HUES6 (cell line): ENCODE results near the gene KCND3.
A peak's percentile ranks its signal among the peaks of the same experiment; 100 is the strongest.

ENCODE experiments used
- H3K27ac ChIP-seq: 2 replicates; pipeline ENCODE4 v1.7.0; 2013; ENCODE audit warnings: low read depth, mild to moderate bottlenecking, low read length, inconsistent platforms
- H3K27me3 ChIP-seq: 2 replicates; pipeline ENCODE4 v1.6.1; 2013; ENCODE audit warnings: low read length; ENCODE audit not compliant: control insufficient read depth, insufficient read depth
- H3K36me3 ChIP-seq: 2 replicates; pipeline ENCODE4 v1.6.1; 2013; ENCODE audit warnings: low read length; ENCODE audit not compliant: control insufficient read depth, insufficient read depth
- H3K4me1 ChIP-seq: 2 replicates; pipeline ENCODE4 v1.6.1; 2013; ENCODE audit warnings: low read length; ENCODE audit not compliant: control insufficient read depth, insufficient read depth
- H3K4me3 ChIP-seq: 2 replicates; pipeline ENCODE4 v1.5.1; 2013; ENCODE audit warnings: low read depth, low read length
- H3K9ac ChIP-seq: one replicate; pipeline ENCODE4 v1.6.1; 2013; ENCODE audit warnings: mild to moderate bottlenecking, low read length
- H3K9me3 ChIP-seq: 2 replicates; pipeline ENCODE4 v1.6.1; 2013; ENCODE audit warnings: low read depth, low read length; ENCODE audit not compliant: control insufficient read depth, insufficient read depth

KCND3 gene

DNA sequence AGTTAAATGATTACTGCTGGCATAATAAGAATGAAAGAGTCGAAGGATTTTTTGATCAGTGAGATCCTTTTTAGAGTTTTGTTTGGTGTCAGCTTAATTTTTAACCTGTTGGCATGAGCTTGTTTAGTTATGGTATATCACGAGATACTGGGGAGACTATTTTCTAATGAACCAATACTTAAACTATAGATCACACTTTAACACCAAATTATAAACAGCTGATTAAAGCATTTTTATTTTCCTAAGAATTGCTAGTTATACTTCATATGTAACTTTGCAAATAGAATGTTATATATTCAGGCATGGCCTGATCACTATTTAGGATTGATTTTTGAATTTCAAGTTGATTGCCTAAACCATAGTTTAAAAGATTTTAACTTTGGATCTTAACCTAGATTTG lies 227.8 kb downstream of the KCND3 start:
- H3K27me3 ChIP-seq: no peaks in the 10 kb centered on the region
- no peak overlapping the region for H3K9ac ChIP-seq
- H3K4me1 ChIP-seq: peaks cover 5% of the 10 kb centered on the region
- H3K27ac ChIP-seq: no peak overlapping the region
- peaks cover 79% of the 10 kb centered on the region for H3K36me3 ChIP-seq
- H3K4me3 ChIP-seq: no peak overlapping the region
- H3K9me3 ChIP-seq: no peaks in the 10 kb centered on the region

DNA sequence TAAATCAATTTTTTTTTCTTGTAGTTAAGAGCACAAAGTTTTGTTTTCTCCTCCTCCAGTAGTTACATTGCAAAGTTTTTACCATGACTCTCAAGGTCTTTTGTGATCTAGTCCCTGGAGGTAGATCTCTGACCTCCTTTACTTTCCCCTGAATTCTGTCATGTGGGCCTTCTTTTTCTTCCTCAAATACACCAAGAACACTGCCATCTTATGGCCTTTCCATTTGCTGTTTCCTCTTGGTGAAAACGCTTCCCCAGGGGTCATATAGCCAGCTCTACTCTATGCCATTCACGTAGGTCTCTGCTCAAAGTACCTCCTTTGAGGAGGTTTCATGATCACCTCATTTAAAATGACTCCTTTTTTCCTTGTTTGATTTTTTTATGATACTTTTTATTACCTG lies 231.1 kb downstream of the KCND3 start:
- Histone ChIP-seq H3K36me3 (peaks cover 46% of the 10 kb centered on the region), H3K27ac (no peak overlapping the region), H3K4me3 (no peak overlapping the region), H3K9me3 (no peaks in the 10 kb centered on the region), H3K4me1 (peaks cover 10% of the 10 kb centered on the region), H3K27me3 (no peaks in the 10 kb centered on the region), H3K9ac (no peak overlapping the region)

DNA sequence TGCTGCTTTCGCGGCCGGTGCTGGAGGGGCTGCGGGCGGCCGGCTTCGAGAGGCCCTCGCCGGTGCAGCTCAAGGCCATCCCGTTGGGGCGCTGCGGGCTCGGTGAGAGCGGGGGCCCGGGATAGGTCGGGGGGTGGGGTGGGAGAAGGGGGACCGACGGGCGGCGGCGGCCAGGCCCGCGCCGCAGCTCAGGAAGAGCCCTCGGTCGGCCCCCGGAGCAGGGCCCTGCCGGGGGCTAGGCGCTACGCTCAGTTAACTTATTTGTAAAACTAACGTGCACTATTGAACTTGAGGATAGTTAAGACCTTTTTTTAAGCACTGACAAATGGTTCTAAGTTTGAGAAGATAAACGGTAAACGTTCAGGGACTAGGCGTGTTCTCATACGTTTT lies 233.3 kb downstream of the KCND3 start:
- H3K36me3 ChIP-seq: peaks cover 24% of the 10 kb centered on the region
- peak overlapping the region; percentile 87 for H3K4me3 ChIP-seq
- peak overlapping the region; percentile 81 for H3K27ac ChIP-seq
- no peaks in the 10 kb centered on the region for H3K27me3 ChIP-seq
- H3K9ac ChIP-seq: peak overlapping the region; percentile 98
- no peaks in the 10 kb centered on the region for H3K9me3 ChIP-seq
- peaks cover 10% of the 10 kb centered on the region for H3K4me1 ChIP-seq

DNA sequence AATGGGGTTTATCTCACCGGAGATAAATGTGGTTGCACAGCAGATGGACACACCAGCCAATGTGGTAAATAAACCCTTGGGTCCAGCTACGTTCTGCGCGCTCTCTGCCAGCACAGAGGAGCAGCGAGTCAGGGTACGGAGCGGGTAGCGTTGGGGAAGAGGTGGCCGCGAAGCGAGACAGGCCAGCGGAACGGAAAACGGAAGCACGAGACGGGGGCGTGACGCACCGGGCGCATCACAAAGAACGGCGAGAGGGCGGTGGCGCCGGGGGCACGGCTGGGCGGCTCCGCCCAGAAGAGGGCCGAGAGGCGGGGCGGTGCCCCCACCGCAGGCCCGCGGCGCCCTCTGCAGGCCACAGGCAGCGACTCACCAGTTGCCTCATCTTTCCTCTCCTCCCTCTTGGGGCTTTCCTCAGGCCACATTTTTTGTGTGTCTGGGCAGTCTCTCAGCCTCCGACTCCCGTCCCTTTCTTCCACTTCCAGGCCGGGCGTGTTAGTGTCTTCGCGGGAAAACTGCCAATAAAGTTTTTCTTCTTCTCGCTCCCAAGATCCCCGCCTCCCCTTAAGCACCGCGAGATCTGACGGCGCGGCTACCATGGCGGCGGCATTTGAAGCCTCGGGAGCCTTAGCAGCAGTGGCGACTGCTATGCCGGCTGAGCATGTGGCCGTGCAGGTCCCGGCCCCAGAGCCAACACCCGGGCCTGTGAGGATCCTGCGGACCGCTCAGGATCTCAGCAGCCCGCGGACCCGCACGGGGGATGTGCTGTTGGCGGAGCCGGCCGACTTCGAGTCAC lies 233.9 kb downstream of the KCND3 start, which contains the start of gene DDX20:
DDX20 (plus strand) TSS at position 571 of the 793 bp plus-strand sequence; CDS start at position 595, 24 bp downstream.
- peaks cover 10% of the 10 kb centered on the region for H3K4me1 ChIP-seq
- H3K36me3 ChIP-seq: peaks cover 18% of the 10 kb centered on the region
- no peaks in the 10 kb centered on the region for H3K9me3 ChIP-seq
- H3K4me3 ChIP-seq: peak within 1 kb of the TSS; percentile 87
- H3K27ac ChIP-seq: peak within 1 kb of the TSS; percentile 81
- no peaks in the 10 kb centered on the region; the same call in 1 of the 2 replicates for H3K27me3 ChIP-seq
- peak within 1 kb of the TSS; percentile 98 for H3K9ac ChIP-seq

DNA sequence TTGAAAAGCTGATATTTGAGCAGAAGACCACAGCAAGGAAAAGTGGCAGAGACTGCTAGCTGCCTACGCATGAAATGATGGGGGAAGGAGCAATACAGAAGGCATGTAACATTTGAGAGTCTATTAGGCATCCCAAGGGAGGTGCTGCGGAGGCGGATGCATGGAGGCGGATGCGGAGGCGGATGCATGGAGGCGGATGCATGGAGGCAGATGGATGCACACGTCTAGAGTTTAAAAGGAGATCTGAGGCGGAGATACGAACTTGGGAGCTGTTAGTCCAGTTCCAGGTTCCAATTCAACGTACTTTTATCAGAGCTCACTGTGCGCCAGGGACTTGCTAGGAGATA lies 234.5 kb downstream of the KCND3 start:
- H3K4me1 ChIP-seq: peaks cover 10% of the 10 kb centered on the region
- H3K27ac ChIP-seq: peak overlapping the region; percentile 81
- H3K4me3 ChIP-seq: peak overlapping the region; percentile 87
- H3K27me3 ChIP-seq: no peaks in the 10 kb centered on the region; the same call in 1 of the 2 replicates
- peaks cover 13% of the 10 kb centered on the region for H3K36me3 ChIP-seq
- H3K9me3 ChIP-seq: no peaks in the 10 kb centered on the region
- H3K9ac ChIP-seq: peak overlapping the region; percentile 98

DNA sequence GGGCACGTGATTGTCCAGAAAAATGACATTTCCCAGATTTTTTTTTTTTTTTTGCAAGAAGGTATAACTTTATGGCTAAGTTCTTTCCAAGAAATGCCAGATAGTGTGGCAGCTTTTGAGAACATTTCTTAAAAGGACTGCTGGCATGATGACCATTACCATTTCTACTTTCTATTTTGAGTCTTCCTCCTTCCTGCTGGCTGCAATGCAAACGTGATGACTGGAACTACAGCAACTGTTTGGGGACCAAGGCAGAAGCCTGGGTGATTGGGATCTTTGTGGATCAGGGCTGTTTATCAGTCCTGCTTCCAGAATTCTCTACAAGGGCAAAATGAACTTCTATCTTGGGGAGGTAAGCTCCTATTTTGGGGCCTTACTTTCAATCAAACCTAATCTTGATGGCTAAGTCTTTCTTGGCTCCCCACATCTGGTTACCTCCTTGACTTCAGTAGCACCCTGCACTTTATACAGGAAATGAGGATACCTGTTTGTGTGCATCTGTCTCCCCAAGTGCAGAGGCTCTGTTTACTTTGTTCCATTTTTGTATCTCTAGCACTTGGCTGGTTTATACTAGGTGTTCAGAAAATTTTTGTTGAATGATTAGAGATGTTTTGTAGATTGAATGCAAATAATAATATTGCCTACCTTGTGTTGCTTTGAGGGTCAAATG lies 237.4 kb downstream of the KCND3 start:
- Histone ChIP-seq H3K9ac (no peak overlapping the region), H3K9me3 (no peaks in the 10 kb centered on the region), H3K4me3 (no peak overlapping the region), H3K36me3 (no peaks in the 10 kb centered on the region), H3K4me1 (peaks cover 25% of the 10 kb centered on the region), H3K27me3 (no peaks in the 10 kb centered on the region; the same call in 1 of the 2 replicates), H3K27ac (no peak overlapping the region)

DNA sequence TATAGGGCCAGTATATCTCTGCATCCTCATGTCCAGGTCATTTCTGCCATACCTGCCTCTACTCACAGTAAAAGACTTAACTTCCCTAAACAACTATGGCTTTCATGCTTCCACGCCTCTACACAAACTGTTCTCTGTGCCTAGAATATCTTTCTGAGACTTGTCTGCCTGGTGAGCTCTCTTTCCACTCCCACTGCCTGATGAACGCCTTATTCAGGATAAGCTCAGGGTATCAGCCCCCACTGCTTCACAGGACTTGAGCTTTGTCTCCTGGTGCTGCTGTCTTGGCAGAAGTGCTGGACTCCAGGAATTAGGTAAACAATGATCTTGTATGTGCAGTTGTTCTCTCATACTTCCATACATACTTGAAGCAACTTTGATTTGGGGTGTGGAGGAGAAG lies 238.6 kb downstream of the KCND3 start:
- H3K4me3 ChIP-seq: no peak overlapping the region
- no peaks in the 10 kb centered on the region for H3K9me3 ChIP-seq
- no peaks in the 10 kb centered on the region for H3K36me3 ChIP-seq
- no peaks in the 10 kb centered on the region; the same call in 1 of the 2 replicates for H3K27me3 ChIP-seq
- H3K27ac ChIP-seq: no peak overlapping the region
- no peak overlapping the region for H3K9ac ChIP-seq
- peaks cover 21% of the 10 kb centered on the region for H3K4me1 ChIP-seq

DNA sequence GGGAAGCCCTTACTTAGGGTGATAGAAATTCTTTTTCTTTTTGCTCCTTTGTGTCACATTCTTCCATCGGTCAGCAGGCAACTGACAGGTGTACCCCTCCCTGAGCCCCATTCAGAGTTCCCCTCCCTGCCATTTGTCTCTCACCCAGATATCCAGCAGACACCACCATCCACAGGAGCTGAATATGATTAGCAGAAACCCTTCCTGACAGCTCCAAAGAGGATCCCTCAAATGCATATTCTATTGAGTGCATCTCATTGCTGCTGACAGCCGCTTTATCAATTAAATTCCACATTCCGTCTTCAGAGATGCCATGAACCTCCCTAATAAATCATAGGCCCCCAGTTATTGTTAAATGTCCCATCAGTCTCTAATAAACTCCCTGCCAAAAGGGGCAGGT lies 239.8 kb downstream of the KCND3 start:
- peaks cover 19% of the 10 kb centered on the region for H3K4me1 ChIP-seq
- no peak overlapping the region for H3K4me3 ChIP-seq
- H3K27ac ChIP-seq: no peak overlapping the region
- no peaks in the 10 kb centered on the region; the same call in 1 of the 2 replicates for H3K27me3 ChIP-seq
- no peaks in the 10 kb centered on the region for H3K36me3 ChIP-seq
- H3K9ac ChIP-seq: no peak overlapping the region
- H3K9me3 ChIP-seq: no peaks in the 10 kb centered on the region

DNA sequence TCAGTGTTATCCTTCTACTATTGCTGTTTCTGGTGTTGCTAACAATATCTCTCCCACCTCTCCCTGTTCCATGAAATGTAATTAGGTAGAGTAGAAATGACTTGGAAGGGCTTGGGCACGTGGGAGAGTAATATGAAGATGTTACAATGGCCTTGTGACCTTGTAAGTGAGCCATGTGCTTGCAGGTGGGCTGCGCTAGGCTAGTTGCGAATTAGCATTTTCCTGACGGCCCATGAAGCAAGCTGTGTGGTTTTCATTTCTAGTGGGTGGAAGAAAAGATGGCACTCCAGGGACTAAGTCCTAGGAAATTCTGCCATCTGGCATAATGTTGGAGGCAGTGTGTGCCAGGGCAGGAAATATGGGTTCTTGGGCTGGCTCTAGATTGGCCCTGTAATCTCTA lies 241.5 kb downstream of the KCND3 start:
- H3K4me1 ChIP-seq: peaks cover 17% of the 10 kb centered on the region
- H3K36me3 ChIP-seq: no peaks in the 10 kb centered on the region
- H3K9ac ChIP-seq: no peak overlapping the region
- peaks cover 6% of the 10 kb centered on the region; the same call in 1 of the 2 replicates for H3K27me3 ChIP-seq
- H3K4me3 ChIP-seq: no peak overlapping the region
- H3K27ac ChIP-seq: no peak overlapping the region
- no peaks in the 10 kb centered on the region for H3K9me3 ChIP-seq

DNA sequence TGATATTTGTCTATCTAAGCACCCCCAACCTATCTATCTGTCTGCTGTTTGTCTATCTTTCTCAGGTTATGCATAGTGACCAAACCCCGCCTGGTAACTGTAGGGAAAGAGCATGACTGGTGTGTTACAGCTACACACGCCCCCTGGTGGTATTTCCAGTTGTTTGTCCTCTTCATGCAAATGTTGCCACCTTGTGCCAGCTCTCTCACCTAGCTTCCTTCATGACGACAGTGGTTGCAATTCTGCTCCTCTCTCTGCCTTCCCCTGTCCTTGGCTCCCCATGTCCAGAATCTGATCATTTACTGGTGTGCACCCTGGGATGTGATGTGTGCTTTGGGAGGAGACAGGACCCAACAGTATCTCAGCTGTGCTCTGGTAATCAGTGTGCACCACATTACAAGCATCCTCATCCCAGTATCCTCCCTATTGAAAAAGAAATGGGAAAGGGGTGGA lies 242.2 kb downstream of the KCND3 start:
- Histone ChIP-seq H3K27ac (no peak overlapping the region), H3K36me3 (no peaks in the 10 kb centered on the region), H3K27me3 (peaks cover 12% of the 10 kb centered on the region), H3K4me3 (no peak overlapping the region), H3K9me3 (no peaks in the 10 kb centered on the region), H3K9ac (no peak overlapping the region), H3K4me1 (peaks cover 17% of the 10 kb centered on the region)

DNA sequence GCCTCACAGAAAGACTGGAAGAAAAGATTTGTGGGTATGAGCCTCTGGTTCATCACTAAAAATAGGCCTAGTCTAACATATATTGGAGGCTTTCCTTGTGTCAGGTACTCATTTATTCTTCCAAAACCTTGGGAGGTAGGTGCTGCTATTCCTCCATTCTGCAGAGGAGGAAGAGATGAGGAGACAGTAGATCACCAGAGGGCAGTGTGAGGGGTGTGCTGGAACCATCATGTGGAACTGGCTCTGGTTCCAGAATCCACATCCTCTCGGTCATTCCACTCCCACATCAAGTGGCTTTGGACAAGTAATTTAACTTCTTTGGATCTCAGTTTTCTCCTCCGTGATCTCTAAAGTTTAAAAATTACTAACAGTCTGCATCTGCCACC lies 242.9 kb downstream of the KCND3 start:
- Histone ChIP-seq H3K9ac (no peak overlapping the region), H3K27ac (no peak overlapping the region), H3K9me3 (no peaks in the 10 kb centered on the region), H3K4me1 (peaks cover 17% of the 10 kb centered on the region), H3K4me3 (no peak overlapping the region), H3K27me3 (peaks cover 16% of the 10 kb centered on the region), H3K36me3 (no peaks in the 10 kb centered on the region)
